ENCODE data around the gene LRMDA.

- TF ChIP-seq CTCF (IDR thresholded peaks at IDR 0.05) (no peak), POLR2A (IDR thresholded peaks at IDR 0.05) (no peak)
Measured at GRCh38 chr10:76435157-76435556, 1003.7 kb downstream of the LRMDA start.
